Right lobe of liver (tissue), 6 donors: ENCODE data around the gene NPHS2. TPM values are rescaled to one million over a fixed set of nuclear protein-coding genes. Genes with fewer than 3 reads are reported as not detected.
A peak's percentile ranks its signal among the peaks of the same experiment; 100 is the strongest.

ENCODE experiments used
- ATAC-seq, 4 donors: fragments of 200-7000 bp; cut with Tn5 transposase; one replicate each; pipeline ENCODE4 v1.9.1; 2020; ENCODE audit warnings: mild to moderate bottlenecking in 4 of 4, moderate library complexity in 4 of 4
- DNase-seq, 3 donors: peaks; one replicate each; pipeline ENCODE4 v3.0.0-alpha.2; 2020
- H3K27ac ChIP-seq, 3 donors: fragments of 200-600 bp; one replicate each; pipeline ENCODE4 v1.8.0; 2022
- H3K27me3 ChIP-seq, 2 donors: fragments of 200-600 bp; one replicate each; pipeline ENCODE4 v1.8.0; 2022
- H3K36me3 ChIP-seq, 4 donors: fragments of 200-600 bp; sonication (generic) in 1 of 4; one replicate each; pipeline versions ENCODE4 v1.5.1 to v1.8.0; 2017 to 2022; ENCODE audit warnings: control low read depth in 1 of 4
- H3K4me1 ChIP-seq, 4 donors: fragments of 200-600 bp; sonication (generic) in 1 of 4; one replicate each; pipeline versions ENCODE4 v1.5.1 to v1.8.0; 2017 to 2022; ENCODE audit warnings: control low read depth in 1 of 4
- H3K4me3 ChIP-seq, 3 donors: fragments of 200-600 bp; one replicate each; pipeline ENCODE4 v1.8.0; 2022
- H3K9me3 ChIP-seq, 4 donors: fragments of 200-600 bp; sonication (generic) in 1 of 4; one replicate each; pipeline versions ENCODE4 v1.5.1 to v1.8.0; 2017 to 2022; ENCODE audit warnings: control low read depth in 1 of 4
- CTCF ChIP-seq, 4 donors: fragments of 200-600 bp in 3 of 4; fragments of 450-650 bp in 1 of 4; IDR thresholded peaks; one replicate each; pipeline versions ENCODE4 v1.5.1 to v1.8.0; 2016 to 2022; ENCODE audit warnings: antibody characterized with exemption in 4 of 4, mild to moderate bottlenecking in 2 of 4
- POLR2A ChIP-seq: fragments of 450-650 bp; IDR thresholded peaks from one replicate; pipeline ENCODE4 v1.6.1; 2017; ENCODE audit warnings: antibody characterized with exemption, mild to moderate bottlenecking
- WGBS: methylation state at CpG from one replicate; pipeline ENCODE4 v1.1.6; 2018; ENCODE audit warnings: low coverage, low lambda C conversion rate; ENCODE audit not compliant: insufficient coverage; ENCODE audit errors: missing lambda C conversion rate; 5-methylcytosine and 5-hydroxymethylcytosine counted together
- intact Hi-C, 2 donors: fragments of 100-400 bp; cut with DNase I; formaldehyde crosslinking; loops; one replicate each; pipeline versions ENCODE4 v1.11.2 to v1.14.1; 2022
- total RNA-seq, 6 experiments: library from RNA; depleted of rRNA in 2 of 6; stranded (reverse); fragments of >200 nt in 2 of 6; fragmentation: NEBNext Ultra II Directional in 3 of 6; extraction: Animal tissue kit (Norgen Biotek cat#: 25700) in 3 of 6; gene quantifications; one replicate each; pipeline versions ENCODE4 v1.1.0 to v1.2.4, GENCODE V29; 2016 to 2023
- donor health status: DM: no; HTN: yes; CAD: no.
- donor health status: DM: no; HTN: no; CAD: no.
- donor health status: DM: no; HTN: no; CAD: no.
- donor health status: DM: no; HTN: yes; CAD: no.
- donor health status: DM: no; HTN: yes; CAD: no.

Gene NPHS2
- total RNA-seq, 6 experiments from 2014 or later = not detected

DNA sequence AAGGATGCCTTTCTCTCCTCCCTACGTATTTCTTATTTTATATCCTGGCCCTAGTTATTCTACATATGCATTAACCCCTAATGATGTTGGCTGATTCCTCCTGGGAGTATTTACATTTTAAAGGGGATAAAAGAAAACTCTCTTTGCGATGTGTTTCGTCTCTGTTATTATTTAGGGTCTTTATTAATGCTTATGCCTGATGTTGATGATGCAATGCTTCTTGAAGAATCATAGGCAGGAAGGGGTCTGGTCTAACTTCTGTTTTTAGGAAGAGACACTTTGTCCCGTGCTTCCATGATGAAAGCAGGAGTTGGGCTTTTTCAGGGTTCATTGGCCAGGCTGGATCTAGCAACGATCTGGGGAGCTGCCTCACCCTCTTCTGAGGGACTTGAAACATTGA lies 761 bp upstream of the NPHS2 start:
- H3K27me3 ChIP-seq = peaks cover 0 to 6% of the 10 kb centered on the region in 2 donors
- ATAC-seq (no peak), DNase-seq (no peak)
- no peak for TF ChIP-seq POLR2A
- TF ChIP-seq CTCF (IDR thresholded peaks at IDR 0.05) = no peak
- peaks cover 0 to 5% (median 0%) of the 10 kb centered on the region in 4 donors for H3K4me1 ChIP-seq
- intact Hi-C loops = no loop called here
- 25% methylated on average over 5 of the region's 5 CpGs for WGBS
- H3K27ac ChIP-seq = no peak overlapping the region
- no peak overlapping the region for H3K4me3 ChIP-seq
- no peaks in the 10 kb centered on the region for H3K9me3 ChIP-seq
- no peaks in the 10 kb centered on the region for H3K36me3 ChIP-seq

- intact Hi-C loops = no loop called here
- ATAC-seq (no peak), DNase-seq (no peak)
- 85% methylated on average over 1 of the region's 1 CpG for WGBS
- no peaks in the 10 kb centered on the region for H3K36me3 ChIP-seq
- no peaks in the 10 kb centered on the region for H3K9me3 ChIP-seq
- no peaks in the 10 kb centered on the region for H3K4me1 ChIP-seq
- H3K27ac ChIP-seq = no peak overlapping the region
- no peak overlapping the region for H3K4me3 ChIP-seq
- H3K27me3 ChIP-seq = no peaks in the 10 kb centered on the region
- TF ChIP-seq CTCF (IDR thresholded peaks at IDR 0.05) (no peak), POLR2A (no peak)
Measured at GRCh38 chr1:179558078-179558477, 17.7 kb downstream of the NPHS2 start.

DNA sequence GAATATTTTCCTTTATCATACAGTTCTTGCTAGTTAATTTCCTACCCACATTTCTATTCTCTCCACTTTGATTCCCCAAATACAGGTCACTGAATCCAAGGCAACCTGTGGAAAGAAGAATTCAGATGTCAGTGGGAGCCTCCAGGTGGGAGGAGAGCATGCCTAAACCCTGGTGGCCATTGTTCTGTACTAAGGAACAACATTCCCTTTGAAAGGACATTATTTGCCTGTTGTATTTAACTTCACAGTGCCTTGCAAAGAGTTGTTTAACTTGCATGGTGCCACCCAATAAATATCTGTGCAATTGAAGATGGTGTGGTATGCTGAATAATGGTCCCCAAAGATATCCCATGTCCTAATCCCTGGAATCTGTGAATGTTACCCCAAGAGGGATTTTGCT lies 21.3 kb downstream of the NPHS2 start:
- Histone ChIP-seq H3K4me3 (no peak overlapping the region), H3K4me1 (no peaks in the 10 kb centered on the region), H3K27ac (no peak overlapping the region), H3K36me3 (no peaks in the 10 kb centered on the region), H3K27me3 (no peaks in the 10 kb centered on the region), H3K9me3 (no peaks in the 10 kb centered on the region)
- TF ChIP-seq CTCF (IDR thresholded peaks at IDR 0.05) (no peak), POLR2A (no peak)
- DNase-seq (no peak), ATAC-seq (no peak)
- intact Hi-C loops = no loop called here

DNA sequence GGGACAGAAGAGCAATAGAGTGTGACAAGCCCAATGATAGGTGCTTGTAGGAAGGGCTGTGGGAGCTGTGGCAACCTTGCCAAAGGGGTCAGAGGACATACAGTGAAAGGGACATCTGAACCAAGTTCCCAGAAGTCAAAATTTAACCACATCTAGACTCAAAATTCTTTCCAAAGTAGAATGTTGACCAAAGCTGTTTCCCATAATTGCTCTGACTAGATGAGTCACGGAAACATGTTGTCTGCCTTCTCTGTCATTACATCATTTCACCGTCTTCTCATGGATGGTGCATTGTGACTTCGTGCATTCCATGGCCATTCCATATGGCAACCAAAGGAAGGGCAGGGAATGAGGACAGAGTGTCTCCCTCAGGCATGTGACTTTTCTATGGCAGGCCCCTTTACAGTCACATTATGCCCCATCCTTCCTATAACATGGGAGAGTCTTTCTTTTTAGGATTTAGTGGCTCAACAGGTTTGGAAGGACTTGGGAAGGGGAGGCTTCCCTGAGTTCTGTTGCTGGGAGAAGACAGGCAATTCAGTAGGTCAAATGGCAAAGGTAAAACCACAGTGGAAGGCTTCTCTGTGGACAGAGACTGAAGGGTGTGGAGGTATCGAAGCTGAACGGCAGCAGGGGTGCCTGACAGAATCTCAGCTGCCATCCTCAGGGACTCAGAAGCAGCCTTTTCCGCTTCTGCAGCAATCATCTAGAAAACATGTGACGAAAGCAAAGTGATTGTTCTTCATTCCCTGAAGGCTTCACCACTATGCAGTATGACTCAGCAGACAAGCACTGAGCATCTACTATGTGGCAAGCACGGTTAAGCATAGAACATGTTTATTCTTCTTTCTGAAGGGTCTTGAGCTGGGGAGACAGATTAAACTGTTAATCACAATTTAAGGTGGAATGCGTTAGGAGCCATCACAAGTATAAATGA lies 24.7 kb downstream of the NPHS2 start:
- TF ChIP-seq POLR2A = no peak
- TF ChIP-seq CTCF (IDR thresholded peaks at IDR 0.05) = no peak
- H3K27ac ChIP-seq = no peak overlapping the region
- H3K4me1 ChIP-seq = no peaks in the 10 kb centered on the region
- H3K4me3 ChIP-seq = no peak overlapping the region
- DNase-seq (peak in 1 of 3 donors; percentile 33), ATAC-seq (peak in 2 of 4 donors; percentile 20 to 87)
- 56% methylated on average over 6 of the region's 9 CpGs for WGBS
- H3K9me3 ChIP-seq = no peaks in the 10 kb centered on the region
- intact Hi-C loops = no loop called here
- no peaks in the 10 kb centered on the region for H3K27me3 ChIP-seq
- no peaks in the 10 kb centered on the region for H3K36me3 ChIP-seq
